ENCODE results near the gene MYL10.

DNA sequence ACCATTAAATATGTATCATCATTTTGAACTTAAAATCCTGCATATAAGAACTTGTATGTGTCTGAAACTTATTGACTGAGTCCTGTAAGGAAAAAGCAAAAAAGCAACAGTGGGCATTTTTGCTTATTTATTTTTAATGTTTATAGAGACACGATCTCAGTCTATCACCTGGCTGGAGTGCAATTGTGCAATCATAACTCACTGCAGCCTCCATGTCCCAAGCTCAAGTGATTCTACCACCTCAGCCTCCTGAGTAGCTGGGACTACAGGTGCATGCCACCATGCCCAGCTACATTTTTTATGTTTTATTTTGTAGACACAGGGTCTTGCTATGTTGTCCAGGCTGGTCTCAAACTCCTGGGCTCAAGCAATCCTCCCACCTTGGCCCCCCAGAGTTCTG, 32.2 kb downstream of the MYL10 start:
- TF ChIP-seq MAX (IDR thresholded peaks at IDR 0.05) (no peak), CTCF (IDR thresholded peaks at IDR 0.05 in 2 of 3, conservative IDR thresholded peaks at IDR 0.05 in 1 of 3; ENCODE audit: borderline replicate concordance in 1 of 3, insufficient read depth in 1 of 3, low read depth in 2 of 3, low read length in 2 of 3) (no peak), RAD21 (IDR thresholded peaks at IDR 0.05; ENCODE audit: low read depth) (no peak), POLR2A (IDR thresholded peaks at IDR 0.05; ENCODE audit: borderline replicate concordance, extremely low read depth, insufficient read depth, insufficient read length) (no peak), ZNF274 (IDR thresholded peaks at IDR 0.05; ENCODE audit: low read depth, low read length) (no peak), SIN3A (IDR thresholded peaks at IDR 0.05; ENCODE audit: low read depth) (no peak), YY1 (IDR thresholded peaks at IDR 0.05; ENCODE audit: extremely low read depth, insufficient replicate concordance, low read depth, low read length) (no peak), TCF7L2 (IDR thresholded peaks at IDR 0.05; ENCODE audit: borderline replicate concordance, extremely low read depth, insufficient read depth, insufficient read length) (no peak), SRF (IDR thresholded peaks at IDR 0.05; ENCODE audit: low read depth) (no peak), EZH2 (IDR thresholded peaks at IDR 0.05) (no peak), SP1 (IDR thresholded peaks at IDR 0.05; ENCODE audit: low read depth) (no peak)
- TF ChIP-seq, protein P1, sequence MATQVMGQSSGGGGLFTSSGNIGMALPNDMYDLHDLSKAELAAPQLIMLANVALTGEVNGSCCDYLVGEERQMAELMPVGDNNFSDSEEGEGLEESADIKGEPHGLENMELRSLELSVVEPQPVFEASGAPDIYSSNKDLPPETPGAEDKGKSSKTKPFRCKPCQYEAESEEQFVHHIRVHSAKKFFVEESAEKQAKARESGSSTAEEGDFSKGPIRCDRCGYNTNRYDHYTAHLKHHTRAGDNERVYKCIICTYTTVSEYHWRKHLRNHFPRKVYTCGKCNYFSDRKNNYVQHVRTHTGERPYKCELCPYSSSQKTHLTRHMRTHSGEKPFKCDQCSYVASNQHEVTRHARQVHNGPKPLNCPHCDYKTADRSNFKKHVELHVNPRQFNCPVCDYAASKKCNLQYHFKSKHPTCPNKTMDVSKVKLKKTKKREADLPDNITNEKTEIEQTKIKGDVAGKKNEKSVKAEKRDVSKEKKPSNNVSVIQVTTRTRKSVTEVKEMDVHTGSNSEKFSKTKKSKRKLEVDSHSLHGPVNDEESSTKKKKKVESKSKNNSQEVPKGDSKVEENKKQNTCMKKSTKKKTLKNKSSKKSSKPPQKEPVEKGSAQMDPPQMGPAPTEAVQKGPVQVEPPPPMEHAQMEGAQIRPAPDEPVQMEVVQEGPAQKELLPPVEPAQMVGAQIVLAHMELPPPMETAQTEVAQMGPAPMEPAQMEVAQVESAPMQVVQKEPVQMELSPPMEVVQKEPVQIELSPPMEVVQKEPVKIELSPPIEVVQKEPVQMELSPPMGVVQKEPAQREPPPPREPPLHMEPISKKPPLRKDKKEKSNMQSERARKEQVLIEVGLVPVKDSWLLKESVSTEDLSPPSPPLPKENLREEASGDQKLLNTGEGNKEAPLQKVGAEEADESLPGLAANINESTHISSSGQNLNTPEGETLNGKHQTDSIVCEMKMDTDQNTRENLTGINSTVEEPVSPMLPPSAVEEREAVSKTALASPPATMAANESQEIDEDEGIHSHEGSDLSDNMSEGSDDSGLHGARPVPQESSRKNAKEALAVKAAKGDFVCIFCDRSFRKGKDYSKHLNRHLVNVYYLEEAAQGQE (IDR thresholded peaks at IDR 0.05; ENCODE audit: low read depth), result no peak
